Smooth muscle cell (in vitro differentiated cells): ENCODE data around the gene ATP8B2. TPM values are rescaled to one million over a fixed set of nuclear protein-coding genes. Genes with fewer than 3 reads are reported as not detected.

Experiments used
- polyA plus RNA-seq: library from polyadenylated mRNA; unstranded; fragments of >200 nt; fragmentation: Nextera tagmentation; extraction: Ambion mirVana; gene quantifications from 2 replicates; pipeline ENCODE4 v1.2.1, GENCODE V29; 2016
- small RNA-seq: library from RNA; depleted of rRNA; stranded (forward); fragments of <200 nt; gene quantifications from one replicate; pipeline ENCODE3, GENCODE V24; 2014
- total RNA-seq: library from RNA; depleted of rRNA; stranded (reverse); fragments of >200 nt; gene quantifications from 2 replicates; pipeline ENCODE4 v1.2.3, GENCODE V29; 2014

ATP8B2 gene
- total and polyA plus RNA-seq, 2 experiments from 2014 or later, result 20.7 to 57.6 TPM

Small RNA genes within 50 kb of the gene (small RNA-seq; reads per million reads assigned to genes)
- not detected for gene RF00273
- gene RNU6-121P, result 0.08 reads per million
- gene RNU6-239P, result not detected
- not detected for gene RNU7-57P

Other genes starting within 250 kb of the ATP8B2 start
- 0.90 TPM in 1 of 2 replicates, not detected in the other for gene NUP210L, start 170.5 kb upstream of the ATP8B2 start, total RNA-seq
- 0.15 TPM in 1 of 2 replicates, not detected in the other for gene NUP210L, start 170.5 kb upstream of the ATP8B2 start, polyA plus RNA-seq
- gene TPM3, start 133.4 kb upstream of the ATP8B2 start, total RNA-seq, result 436 and 458 TPM in 2 replicates
- 384 and 386 TPM in 2 replicates for gene TPM3, start 133.4 kb upstream of the ATP8B2 start, polyA plus RNA-seq
- gene CFAP141, start 119.2 kb upstream of the ATP8B2 start, total RNA-seq, result not detected in 2 replicates
- gene CFAP141, start 119.2 kb upstream of the ATP8B2 start, polyA plus RNA-seq, result not detected in 2 replicates
- gene UBAP2L, start 104.6 kb upstream of the ATP8B2 start, total RNA-seq, result 104 and 108 TPM in 2 replicates
- 130 and 143 TPM in 2 replicates for gene UBAP2L, start 104.6 kb upstream of the ATP8B2 start, polyA plus RNA-seq
- 57.8 and 73.7 TPM in 2 replicates for gene HAX1, start 52.9 kb upstream of the ATP8B2 start, total RNA-seq
- gene HAX1, start 52.9 kb upstream of the ATP8B2 start, polyA plus RNA-seq, result 89.7 and 91.6 TPM in 2 replicates
- gene AQP10, start 4.4 kb upstream of the ATP8B2 start, total RNA-seq, result not detected in 2 replicates
- 0.14 TPM in 1 of 2 replicates, not detected in the other for gene AQP10, start 4.4 kb upstream of the ATP8B2 start, polyA plus RNA-seq
- gene IL6R, start 79.8 kb downstream of the ATP8B2 start, total RNA-seq, result 1.3 and 1.8 TPM in 2 replicates
- 1.9 TPM in 2 replicates for gene IL6R, start 79.8 kb downstream of the ATP8B2 start, polyA plus RNA-seq
- gene TDRD10, start 176.7 kb downstream of the ATP8B2 start, total RNA-seq, result 0.13 TPM in 1 of 2 replicates, not detected in the other
- gene TDRD10, start 176.7 kb downstream of the ATP8B2 start, polyA plus RNA-seq, result 0.11 TPM in 1 of 2 replicates, not detected in the other
- 0.13 and 0.45 TPM in 2 replicates for gene SHE, start 176.9 kb downstream of the ATP8B2 start, total RNA-seq
- gene SHE, start 176.9 kb downstream of the ATP8B2 start, polyA plus RNA-seq, result 0.39 and 0.72 TPM in 2 replicates
- 15.1 and 20.4 TPM in 2 replicates for gene UBE2Q1, start 233.1 kb downstream of the ATP8B2 start, total RNA-seq
- 36.7 and 37.9 TPM in 2 replicates for gene UBE2Q1, start 233.1 kb downstream of the ATP8B2 start, polyA plus RNA-seq
- 1.8 TPM in 1 of 2 replicates, not detected in the other for gene CHRNB2, start 242.3 kb downstream of the ATP8B2 start, total RNA-seq
- not detected in 2 replicates for gene CHRNB2, start 242.3 kb downstream of the ATP8B2 start, polyA plus RNA-seq